B cell (primary cell): ENCODE results near the gene PGA4. TPM values are rescaled to one million over a fixed set of nuclear protein-coding genes. Genes with fewer than 3 reads are reported as not detected.

Experiments used
- ATAC-seq: fragments of 200-7000 bp; cut with Tn5 transposase; one replicate; pipeline ENCODE4 v1.10.0; 2021; ENCODE audit warnings: low read depth, mild to moderate bottlenecking, moderate number of reproducible peaks, moderate library complexity
- CTCF ChIA-PET: fragments of 350-600 bp; sonication (Branson Sonifier 250); formaldehyde crosslinking; loops from one replicate; lab custom pipeline; 2021; ENCODE audit warnings: antibody characterized with exemption, inconsistent platforms; lab: Charles Lee
- POLR2A ChIA-PET: fragments of 350-600 bp; sonication (Branson Sonifier 250); formaldehyde crosslinking; loops from one replicate; lab custom pipeline; 2021; ENCODE audit warnings: antibody characterized with exemption; lab: Charles Lee
- DNase-seq: peaks from one replicate; pipeline ENCODE4 v3.0.0; 2013
- H2AFZ ChIP-seq: 2 replicates; pipeline ENCODE4 v1.6.1; 2012; ENCODE audit warnings: mild to moderate bottlenecking, low read depth, low read length; ENCODE audit not compliant: insufficient read depth, poor library complexity, severe bottlenecking
- H3K27ac ChIP-seq, 2 donors: 1 replicate in 1 of 2; 2 replicates in 1 of 2; pipeline ENCODE4 v1.5.1; 2012 to 2013; ENCODE audit warnings: low read length in 2 of 2, mild to moderate bottlenecking in 2 of 2, moderate library complexity in 1 of 2
- H3K27me3 ChIP-seq, 4 experiments: fragments of 200-600 bp in 1 of 4; sonication (generic) in 1 of 4; replicated peaks in 1 of 4; 1 replicate in 2 of 4; 2 replicates in 2 of 4; pipeline versions ENCODE4 v1.6.1 to v1.7.0; 2013 to 2016; ENCODE audit warnings: low read length in 3 of 4, mild to moderate bottlenecking in 2 of 4, mixed read lengths in 1 of 4, moderate library complexity in 1 of 4; ENCODE audit not compliant: insufficient read depth in 4 of 4, control insufficient read depth in 3 of 4; ENCODE audit errors: control extremely low read depth in 1 of 4
- H3K36me3 ChIP-seq, 2 experiments: replicated peaks in 1 of 2; 1 replicate in 1 of 2; 2 replicates in 1 of 2; pipeline versions ENCODE4 v1.6.1 to v1.7.1; 2013; ENCODE audit warnings: low read length in 1 of 2; ENCODE audit not compliant: insufficient read depth in 2 of 2, control insufficient read depth in 1 of 2; ENCODE audit errors: control extremely low read depth in 1 of 2, extremely low read depth in 1 of 2
- H3K4me1 ChIP-seq, 2 donors: fragments of 200-600 bp in 1 of 2; sonication (generic) in 1 of 2; 1 replicate in 1 of 2; 2 replicates in 1 of 2; pipeline versions ENCODE4 v1.5.1 to v1.6.1; 2013 to 2017; ENCODE audit warnings: low read length in 2 of 2; ENCODE audit not compliant: control insufficient read depth in 2 of 2, insufficient read depth in 2 of 2
- H3K4me2 ChIP-seq: replicated peaks from 2 replicates; pipeline ENCODE3; 2012; ENCODE audit warnings: mild to moderate bottlenecking, low read depth, low read length; ENCODE audit not compliant: poor library complexity, severe bottlenecking
- H3K4me3 ChIP-seq, 5 experiments: fragments of 200-600 bp in 1 of 5; sonication (generic) in 1 of 5; 1 replicate in 3 of 5; 2 replicates in 2 of 5; pipeline versions ENCODE4 v1.5.1 to v1.7.0; 2011 to 2016; ENCODE audit warnings: low read length in 4 of 5, mild to moderate bottlenecking in 4 of 5, low read depth in 2 of 5, control low read depth in 1 of 5, moderate library complexity in 1 of 5; ENCODE audit not compliant: insufficient read depth in 1 of 5; ENCODE audit errors: control extremely low read depth in 1 of 5, extremely low read depth in 1 of 5
- H3K79me2 ChIP-seq: fragments of 200-600 bp; sonication (generic); one replicate; pipeline ENCODE4 v1.6.0; 2016; ENCODE audit warnings: low read length; ENCODE audit not compliant: control insufficient read depth, insufficient read depth
- H3K9ac ChIP-seq: fragments of 200-600 bp; sonication (generic); 2 replicates; pipeline ENCODE4 v1.6.1; 2017; ENCODE audit warnings: mild to moderate bottlenecking, low read length, moderate library complexity
- H3K9me3 ChIP-seq, 3 donors: one replicate each; pipeline versions ENCODE4 v1.6.1 to v1.7.1; 2013; ENCODE audit warnings: low read length in 2 of 3; ENCODE audit not compliant: control insufficient read depth in 2 of 3, insufficient read depth in 1 of 3; ENCODE audit errors: control extremely low read depth in 1 of 3
- H4K20me1 ChIP-seq: 2 replicates; pipeline ENCODE4 v1.6.0; 2012; ENCODE audit warnings: mild to moderate bottlenecking, low read length; ENCODE audit not compliant: insufficient read depth, control insufficient read depth, poor library complexity, severe bottlenecking
- H3K27ac Mint-ChIP-seq: one replicate; pipeline ENCODE4 v1.8.0; 2021; ENCODE audit warnings: mixed read lengths
- H3K27me3 Mint-ChIP-seq: one replicate; pipeline ENCODE4 v1.8.0; 2021; ENCODE audit warnings: mixed read lengths
- H3K4me1 Mint-ChIP-seq: one replicate; pipeline ENCODE4 v1.8.0; 2021; ENCODE audit warnings: mixed read lengths
- H3K4me3 Mint-ChIP-seq: one replicate; pipeline ENCODE4 v1.8.0; 2021; ENCODE audit warnings: mixed read lengths
- H3K9me3 Mint-ChIP-seq: one replicate; pipeline ENCODE4 v1.8.0; 2022; ENCODE audit warnings: mixed read lengths; ENCODE audit not compliant: insufficient read depth
- EZH2 ChIP-seq: IDR thresholded peaks from 2 replicates; pipeline ENCODE4 v1.6.1; 2012; ENCODE audit warnings: borderline replicate concordance, low read depth, mild to moderate bottlenecking, moderate library complexity, low read length; ENCODE audit not compliant: insufficient read depth, poor library complexity, severe bottlenecking
- WGBS: methylation state at CpG from one replicate; pipeline ENCODE4 v1.1.5; 2013; ENCODE audit warnings: missing lambda C conversion rate; ENCODE audit not compliant: insufficient coverage; 5-methylcytosine and 5-hydroxymethylcytosine counted together
- intact Hi-C: fragments of 100-400 bp; cut with micrococcal nuclease; formaldehyde crosslinking; loops from one replicate; pipeline ENCODE4 v1.10.0; 2022
- polyA plus RNA-seq: library from polyadenylated mRNA; depleted of rRNA; stranded (reverse); fragments of >200 nt; gene quantifications from 2 replicates; pipeline ENCODE4 v1.2.3, GENCODE V29; 2012
- total RNA-seq, 2 donors: library from RNA; stranded (reverse); fragments of 120-200 nt in 1 of 2; gene quantifications; 1 replicate in 1 of 2; 2 replicates in 1 of 2; pipeline versions ENCODE4 v1.2.3 to v1.2.4, GENCODE V29; 2013 to 2022
- TF ChIP-seq, protein P1 (sequence below): fragments of 200-600 bp; IDR thresholded peaks from one replicate; pipeline ENCODE4 v1.8.0; 2022; ENCODE audit warnings: antibody characterized with exemption, mild to moderate bottlenecking

PGA4 gene
- total and polyA plus RNA-seq, 2 donors (not counting 1 experiment from before 2014, with no cell fraction given): not detected

- TF ChIP-seq EZH2: no peak
- TF ChIP-seq, protein P1, sequence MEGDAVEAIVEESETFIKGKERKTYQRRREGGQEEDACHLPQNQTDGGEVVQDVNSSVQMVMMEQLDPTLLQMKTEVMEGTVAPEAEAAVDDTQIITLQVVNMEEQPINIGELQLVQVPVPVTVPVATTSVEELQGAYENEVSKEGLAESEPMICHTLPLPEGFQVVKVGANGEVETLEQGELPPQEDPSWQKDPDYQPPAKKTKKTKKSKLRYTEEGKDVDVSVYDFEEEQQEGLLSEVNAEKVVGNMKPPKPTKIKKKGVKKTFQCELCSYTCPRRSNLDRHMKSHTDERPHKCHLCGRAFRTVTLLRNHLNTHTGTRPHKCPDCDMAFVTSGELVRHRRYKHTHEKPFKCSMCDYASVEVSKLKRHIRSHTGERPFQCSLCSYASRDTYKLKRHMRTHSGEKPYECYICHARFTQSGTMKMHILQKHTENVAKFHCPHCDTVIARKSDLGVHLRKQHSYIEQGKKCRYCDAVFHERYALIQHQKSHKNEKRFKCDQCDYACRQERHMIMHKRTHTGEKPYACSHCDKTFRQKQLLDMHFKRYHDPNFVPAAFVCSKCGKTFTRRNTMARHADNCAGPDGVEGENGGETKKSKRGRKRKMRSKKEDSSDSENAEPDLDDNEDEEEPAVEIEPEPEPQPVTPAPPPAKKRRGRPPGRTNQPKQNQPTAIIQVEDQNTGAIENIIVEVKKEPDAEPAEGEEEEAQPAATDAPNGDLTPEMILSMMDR: no peak
- POLR2A ChIA-PET: interaction anchor here (0.7 kb wide), 1 partner anchor 46 kb away, joined by 4 read pairs; no protein-coding TSS in a partner anchor
- no peaks in the 10 kb centered on the region for H3K4me1 Mint-ChIP-seq
Observed at GRCh38 chr11:61277186-61278000, 55.2 kb downstream of the PGA4 start.

GRCh38 chr11:61278001-61278470 lies 55.9 kb downstream of the PGA4 start:
- Histone ChIP-seq H3K9ac (no peak overlapping the region), H3K79me2 (no peaks in the 10 kb centered on the region), H3K9me3 (no peaks in the 10 kb centered on the region), H3K4me3 (no peak overlapping the region), H3K36me3 (no peaks in the 10 kb centered on the region), H3K4me1 (no peaks in the 10 kb centered on the region), H3K27me3 (no peaks in the 10 kb centered on the region), H2AFZ (no peak overlapping the region), H4K20me1 (no peaks in the 10 kb centered on the region), H3K4me2 (no peak overlapping the region), H3K27ac (no peak overlapping the region)
- Mint-ChIP-seq H3K4me1 (no peaks in the 10 kb centered on the region), H3K4me3 (no peak overlapping the region), H3K9me3 (no peaks in the 10 kb centered on the region), H3K27ac (no peak overlapping the region), H3K27me3 (no peaks in the 10 kb centered on the region)
- ChIA-PET CTCF (no interaction called here), POLR2A (interaction anchor here (0.7 kb wide), 1 partner anchor 45 kb away, joined by 4 read pairs; no protein-coding TSS in a partner anchor)
- ATAC-seq (no peak), DNase-seq (no peak)
- intact Hi-C loops: no loop called here
- WGBS: 93% methylated on average over 8 of the region's 10 CpGs
- TF ChIP-seq EZH2: no peak

More at GRCh38 chr11:61277186-61278000, 55.2 kb downstream of the PGA4 start:
- intact Hi-C loops: no loop called here
- no peaks in the 10 kb centered on the region for H3K4me1 ChIP-seq
- Mint-ChIP-seq H3K4me3 (no peak overlapping the region), H3K9me3 (no peaks in the 10 kb centered on the region), H3K27ac (no peak overlapping the region), H3K27me3 (no peaks in the 10 kb centered on the region)
- H4K20me1 ChIP-seq: no peaks in the 10 kb centered on the region
- no peak overlapping the region for H3K9ac ChIP-seq
- ATAC-seq: no peak
- CTCF ChIA-PET: no interaction called here
- no peak overlapping the region for H3K4me3 ChIP-seq
- no peaks in the 10 kb centered on the region for H3K79me2 ChIP-seq
- H3K4me2 ChIP-seq: no peak overlapping the region
- no peak overlapping the region for H2AFZ ChIP-seq
- no peaks in the 10 kb centered on the region for H3K36me3 ChIP-seq
- H3K9me3 ChIP-seq: no peaks in the 10 kb centered on the region
- no peaks in the 10 kb centered on the region for H3K27me3 ChIP-seq
- no peak overlapping the region for H3K27ac ChIP-seq
- no peak for DNase-seq
- WGBS: 100% methylated on average over 5 of the region's 14 CpGs
